ENCODE data around the gene GPR141.

The GPR141 gene

GRCh38 chr7:37786741-37787569, 103.4 kb downstream of the GPR141 start:
- DNase-seq: no peak
